Measurements from ENCODE around the gene CYTH1. TPM values are rescaled to one million over a fixed set of nuclear protein-coding genes. Genes with fewer than 3 reads are reported as not detected.

Gene CYTH1
- total and polyA plus RNA-seq, 2 donors (not counting 1 experiment from before 2014, with no cell fraction given) = 255 to 353 TPM

- peaks cover 19% of the 10 kb centered on the region for H3K79me2 ChIP-seq (ENCODE audit: control insufficient read depth, insufficient read depth, low read length)
- ATAC-seq (ENCODE audit: low read depth) (no peak), DNase-seq (no peak)
- intact Hi-C loops (cut with micrococcal nuclease) = no loop called here
- no peak overlapping the region for H3K4me3 Mint-ChIP-seq
- peaks cover 8 to 11% of the 10 kb centered on the region in 2 donors for H3K4me1 ChIP-seq (ENCODE audit: control insufficient read depth in 2 of 2, insufficient read depth in 2 of 2, low read length in 2 of 2)
- no peak overlapping the region for H3K9ac ChIP-seq (ENCODE audit: low read length)
- 81% methylated on average over 5 of the region's 8 CpGs for WGBS (ENCODE audit: insufficient coverage)
- no peaks in the 10 kb centered on the region for H3K9me3 Mint-ChIP-seq (ENCODE audit: insufficient read depth)
- H3K9me3 ChIP-seq (ENCODE audit: control extremely low read depth in 1 of 3, control insufficient read depth in 2 of 3, insufficient read depth in 1 of 3, low read length in 2 of 3) = no peaks in the 10 kb centered on the region
- no peaks in the 10 kb centered on the region for H3K27me3 Mint-ChIP-seq
- no peak overlapping the region for H2AFZ ChIP-seq (ENCODE audit: insufficient read depth, low read depth, low read length, poor library complexity, severe bottlenecking)
- CTCF ChIA-PET = interaction anchor here (0.9 to 1.3 kb wide), 2 partner anchors 91 to 321 kb away, joined by 3 read pairs; no protein-coding TSS in a partner anchor
- peak overlapping the region in 1 of 2 donors; percentile 7 for H3K27ac ChIP-seq (ENCODE audit: low read length in 2 of 2)
- peaks cover 5 to 79% of the 10 kb centered on the region in 2 experiments for H3K36me3 ChIP-seq (replicated peaks in 1 of 2; ENCODE audit: control extremely low read depth in 1 of 2, control insufficient read depth in 1 of 2, extremely low read depth in 1 of 2, insufficient read depth in 2 of 2, low read length in 1 of 2)
- peak overlapping the region; percentile 33 for H3K27ac Mint-ChIP-seq
- POLR2A ChIA-PET = interaction anchor here (0.6 to 0.7 kb wide), 2 partner anchors 152 to 434 kb away, joined by 4 read pairs; no protein-coding TSS in a partner anchor
- H3K27me3 ChIP-seq (replicated peaks in 1 of 4; ENCODE audit: control extremely low read depth in 1 of 4, control insufficient read depth in 3 of 4, insufficient read depth in 4 of 4, low read length in 3 of 4) = no peaks in the 10 kb centered on the region
- TF ChIP-seq EZH2 (IDR thresholded peaks at IDR 0.05; ENCODE audit: borderline replicate concordance, insufficient read depth, low read depth, low read length, poor library complexity, severe bottlenecking) = no peak
- TF ChIP-seq CTCF (IDR thresholded peaks at IDR 0.05) = no peak
- peaks cover 20% of the 10 kb centered on the region for H4K20me1 ChIP-seq (ENCODE audit: control insufficient read depth, insufficient read depth, low read length, poor library complexity, severe bottlenecking)
- peaks cover 14% of the 10 kb centered on the region for H3K4me1 Mint-ChIP-seq
- no peak overlapping the region for H3K4me3 ChIP-seq (ENCODE audit: control extremely low read depth in 1 of 5, extremely low read depth in 1 of 5, insufficient read depth in 1 of 5, low read depth in 2 of 5, low read length in 4 of 5)
- peak overlapping the region; percentile 13 for H3K4me2 ChIP-seq (replicated peaks; ENCODE audit: low read depth, low read length, poor library complexity, severe bottlenecking)
Observed at GRCh38 chr17:78819402-78819801, 37.3 kb upstream of the CYTH1 start.

DNA sequence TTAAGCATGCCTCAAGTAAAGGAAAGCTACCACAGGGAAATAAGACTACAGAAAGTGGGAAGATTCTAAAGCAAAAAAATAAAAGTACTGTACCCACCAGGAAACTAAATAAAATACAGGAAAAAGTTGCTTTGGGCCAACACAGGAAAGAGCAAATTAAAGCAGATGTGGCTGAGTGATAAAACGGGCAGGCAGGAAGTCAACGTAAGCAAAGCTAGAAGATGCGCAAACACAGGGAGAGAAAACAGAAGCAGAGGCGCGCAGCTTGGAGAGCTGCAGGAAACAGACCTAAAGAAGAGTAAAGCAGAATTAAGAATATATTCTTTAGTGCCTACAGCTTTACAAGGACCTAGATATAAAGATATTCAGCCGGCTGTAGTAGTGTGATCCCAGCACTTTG lies 36.9 kb upstream of the CYTH1 start:
- TF ChIP-seq EZH2 (IDR thresholded peaks at IDR 0.05; ENCODE audit: borderline replicate concordance, insufficient read depth, low read depth, low read length, poor library complexity, severe bottlenecking) (no peak), CTCF (IDR thresholded peaks at IDR 0.05) (no peak)
- H3K4me1 ChIP-seq (ENCODE audit: control insufficient read depth in 2 of 2, insufficient read depth in 2 of 2, low read length in 2 of 2) = peaks cover 8 to 11% of the 10 kb centered on the region in 2 donors
- no peak overlapping the region for H3K4me3 ChIP-seq (ENCODE audit: control extremely low read depth in 1 of 5, extremely low read depth in 1 of 5, insufficient read depth in 1 of 5, low read depth in 2 of 5, low read length in 4 of 5)
- no peak overlapping the region for H3K9ac ChIP-seq (ENCODE audit: low read length)
- no peaks in the 10 kb centered on the region for H3K27me3 ChIP-seq (replicated peaks in 1 of 4; ENCODE audit: control extremely low read depth in 1 of 4, control insufficient read depth in 3 of 4, insufficient read depth in 4 of 4, low read length in 3 of 4)
- peaks cover 5 to 79% of the 10 kb centered on the region in 2 experiments for H3K36me3 ChIP-seq (replicated peaks in 1 of 2; ENCODE audit: control extremely low read depth in 1 of 2, control insufficient read depth in 1 of 2, extremely low read depth in 1 of 2, insufficient read depth in 2 of 2, low read length in 1 of 2)
- Mint-ChIP-seq H3K4me3 (peak overlapping the region; percentile 8), H3K4me1 (peaks cover 14% of the 10 kb centered on the region), H3K9me3 (ENCODE audit: insufficient read depth) (no peaks in the 10 kb centered on the region), H3K27ac (peak overlapping the region; percentile 33), H3K27me3 (no peaks in the 10 kb centered on the region)
- H3K9me3 ChIP-seq (ENCODE audit: control extremely low read depth in 1 of 3, control insufficient read depth in 2 of 3, insufficient read depth in 1 of 3, low read length in 2 of 3) = no peaks in the 10 kb centered on the region
- peak overlapping the region; percentile 13 for H3K4me2 ChIP-seq (replicated peaks; ENCODE audit: low read depth, low read length, poor library complexity, severe bottlenecking)
- intact Hi-C loops (cut with micrococcal nuclease) = no loop called here
- POLR2A ChIA-PET = interaction anchor here (0.7 kb wide), 1 partner anchor 153 kb away, joined by 4 read pairs; no protein-coding TSS in a partner anchor
- 4% methylated on average over 3 of the region's 6 CpGs for WGBS (ENCODE audit: insufficient coverage)
- H3K79me2 ChIP-seq (ENCODE audit: control insufficient read depth, insufficient read depth, low read length) = peaks cover 24% of the 10 kb centered on the region
- H3K27ac ChIP-seq (ENCODE audit: low read length in 2 of 2) = peak overlapping the region in 1 of 2 donors; percentile 7
- no peak overlapping the region for H2AFZ ChIP-seq (ENCODE audit: insufficient read depth, low read depth, low read length, poor library complexity, severe bottlenecking)
- ATAC-seq (ENCODE audit: low read depth) = peak; percentile 66
- DNase-seq = no peak
- CTCF ChIA-PET = interaction anchor here (0.9 to 1.3 kb wide), 3 partner anchors 20 to 320 kb away, joined by 3 to 5 read pairs (median 3); no protein-coding TSS in a partner anchor
- peaks cover 16% of the 10 kb centered on the region for H4K20me1 ChIP-seq (ENCODE audit: control insufficient read depth, insufficient read depth, low read length, poor library complexity, severe bottlenecking)

Measured in B cell (primary cell).